ENCODE measurements around the gene CTXN1. TPM values are rescaled to one million over a fixed set of nuclear protein-coding genes. Genes with fewer than 3 reads are reported as not detected.

Gene CTXN1
- total RNA-seq, 3 donors from 2014 or later (not counting 1 experiment from before 2014, with no cell fraction given) = 0.39 TPM; not detected in 2

DNA sequence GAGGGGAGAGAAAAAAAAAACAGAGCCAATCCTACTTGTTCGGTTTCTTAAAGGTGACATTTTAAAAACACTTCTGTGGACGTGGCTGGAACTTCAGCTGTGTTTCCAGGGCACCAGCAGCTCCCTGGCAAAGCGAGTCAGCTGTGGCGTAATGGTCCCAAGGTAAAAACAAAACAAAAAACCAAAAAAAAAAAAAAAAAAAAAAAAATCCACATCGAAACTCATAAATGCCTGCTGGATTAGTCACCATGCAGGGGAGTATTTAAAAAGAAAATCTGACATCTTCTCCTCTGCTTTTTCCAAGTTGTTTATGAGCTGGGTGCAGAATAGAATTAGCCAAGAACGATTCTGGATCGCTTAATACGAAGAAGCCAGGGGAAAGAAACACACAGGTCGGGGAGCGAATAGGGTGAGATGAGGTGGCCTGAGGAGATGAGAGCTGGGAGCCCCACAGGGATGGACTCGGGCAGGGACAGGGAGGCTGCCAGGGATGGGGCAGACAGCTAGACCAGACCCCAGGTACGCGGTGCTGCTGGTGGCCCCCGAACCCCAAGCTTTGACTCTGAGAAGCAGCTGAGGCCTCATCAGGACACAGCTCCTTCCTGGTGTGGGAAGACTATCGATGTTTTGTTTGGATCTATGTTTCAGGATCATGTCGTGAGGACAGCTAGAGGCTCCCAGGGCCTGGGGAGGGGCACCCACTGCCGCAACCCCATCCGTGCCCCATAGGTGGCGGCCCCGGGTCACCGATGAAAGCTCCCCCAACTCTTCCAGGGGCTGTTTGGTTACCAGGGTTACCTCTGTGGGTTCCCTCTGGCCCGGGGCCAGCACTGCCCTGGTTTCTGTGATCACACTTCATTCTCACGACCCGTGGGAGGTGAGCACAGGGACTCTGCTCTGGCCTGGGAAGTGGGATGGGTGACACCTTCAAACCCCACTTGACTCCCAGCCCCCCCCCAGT lies 3.1 kb upstream of the CTXN1 start:
- peak; percentile 49 for TF ChIP-seq CTCF (IDR thresholded peaks at IDR 0.05)
- Histone ChIP-seq H3K36me3 (ENCODE audit: control insufficient read depth, insufficient read depth, low read length) (peaks cover 34% of the 10 kb centered on the region), H3K27me3 (ENCODE audit: control insufficient read depth, insufficient read depth, low read length) (no peaks in the 10 kb centered on the region), H3K27ac (ENCODE audit: low read length) (no peak overlapping the region), H3K4me3 (ENCODE audit: low read length) (no peak overlapping the region), H3K4me1 (ENCODE audit: control insufficient read depth, insufficient read depth, low read length) (peaks cover 20% of the 10 kb centered on the region), H3K9me3 (ENCODE audit: control insufficient read depth, insufficient read depth, low read length) (no peaks in the 10 kb centered on the region)
- intact Hi-C loops (cut with micrococcal nuclease) = loop anchor here (2.0 kb wide), 1 partner anchor 14 kb away; the partner anchor contains the start of gene TIMM44
- Mint-ChIP-seq H3K4me3 (peak overlapping the region; percentile 45), H3K27me3 (ENCODE audit: low read depth in 2 of 2) (no peaks in the 10 kb centered on the region), H3K4me1 (peaks cover 0 to 19% of the 10 kb centered on the region in 2 donors), H3K9me3 (no peaks in the 10 kb centered on the region), H3K27ac (peak overlapping the region; percentile 67 to 80), H3K36me3 (no peaks in the 10 kb centered on the region)
- ATAC-seq = peak; percentile 65 to 67 (median 66)
- peak; percentile 72 to 90 for DNase-seq
- WGBS (ENCODE audit: insufficient coverage) = 63% methylated on average over 23 of the region's 24 CpGs

DNA sequence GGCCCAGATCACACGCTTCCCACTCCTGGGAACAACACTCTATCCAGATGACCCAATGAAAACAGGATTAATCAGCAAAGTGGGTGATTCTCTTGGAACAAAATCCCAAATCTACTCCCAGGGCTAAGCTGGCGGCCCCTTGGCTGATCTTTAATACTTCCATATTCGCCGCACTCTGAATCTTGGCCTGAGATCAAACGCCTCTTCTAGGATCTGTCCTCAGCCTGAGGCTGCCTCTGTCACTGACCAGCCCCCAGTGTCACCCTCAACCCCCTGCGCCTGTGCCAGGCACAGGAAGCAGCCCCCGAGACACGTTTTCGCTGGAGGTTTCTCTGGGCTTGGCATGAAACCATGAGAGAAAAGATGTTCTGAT lies 2.4 kb upstream of the CTXN1 start:
- peaks cover 27% of the 10 kb centered on the region for H3K36me3 ChIP-seq (ENCODE audit: control insufficient read depth, insufficient read depth, low read length)
- H3K27me3 ChIP-seq (ENCODE audit: control insufficient read depth, insufficient read depth, low read length) = no peaks in the 10 kb centered on the region
- H3K4me3 Mint-ChIP-seq = peak overlapping the region; percentile 9
- peak overlapping the region; percentile 67 to 80 for H3K27ac Mint-ChIP-seq
- TF ChIP-seq CTCF (IDR thresholded peaks at IDR 0.05) = no peak
- ATAC-seq = no peak
- peaks cover 0 to 21% of the 10 kb centered on the region in 2 donors for H3K4me1 Mint-ChIP-seq
- no peak for DNase-seq
- H3K4me1 ChIP-seq (ENCODE audit: control insufficient read depth, insufficient read depth, low read length) = peaks cover 20% of the 10 kb centered on the region
- H3K9me3 ChIP-seq (ENCODE audit: control insufficient read depth, insufficient read depth, low read length) = no peaks in the 10 kb centered on the region
- H3K27me3 Mint-ChIP-seq (ENCODE audit: low read depth in 2 of 2) = no peaks in the 10 kb centered on the region
- 92% methylated on average over 9 of the region's 9 CpGs for WGBS (ENCODE audit: insufficient coverage)
- no peaks in the 10 kb centered on the region for H3K9me3 Mint-ChIP-seq
- no peaks in the 10 kb centered on the region for H3K36me3 Mint-ChIP-seq
- H3K27ac ChIP-seq (ENCODE audit: low read length) = no peak overlapping the region
- intact Hi-C loops (cut with micrococcal nuclease) = loop anchor here (2.0 kb wide), 1 partner anchor 14 kb away; the partner anchor contains the start of gene TIMM44
- no peak overlapping the region for H3K4me3 ChIP-seq (ENCODE audit: low read length)

- Histone ChIP-seq H3K4me3 (ENCODE audit: low read length) (no peak overlapping the region), H3K4me1 (ENCODE audit: control insufficient read depth, insufficient read depth, low read length) (peaks cover 20% of the 10 kb centered on the region), H3K36me3 (ENCODE audit: control insufficient read depth, insufficient read depth, low read length) (peaks cover 25% of the 10 kb centered on the region), H3K9me3 (ENCODE audit: control insufficient read depth, insufficient read depth, low read length) (no peaks in the 10 kb centered on the region), H3K27ac (ENCODE audit: low read length) (no peak overlapping the region), H3K27me3 (ENCODE audit: control insufficient read depth, insufficient read depth, low read length) (no peaks in the 10 kb centered on the region)
- H3K36me3 Mint-ChIP-seq = no peaks in the 10 kb centered on the region
- peak overlapping the region; percentile 67 to 80 for H3K27ac Mint-ChIP-seq
- H3K9me3 Mint-ChIP-seq = no peaks in the 10 kb centered on the region
- ATAC-seq (no peak), DNase-seq (no peak)
- intact Hi-C loops (cut with micrococcal nuclease) = loop anchor here (2.0 kb wide), 1 partner anchor 15 kb away; the partner anchor contains the start of gene TIMM44
- 94% methylated on average over 23 of the region's 23 CpGs for WGBS (ENCODE audit: insufficient coverage)
- TF ChIP-seq CTCF (IDR thresholded peaks at IDR 0.05) = no peak
- peak overlapping the region; percentile 9 for H3K4me3 Mint-ChIP-seq
- peaks cover 0 to 25% of the 10 kb centered on the region in 2 donors for H3K4me1 Mint-ChIP-seq
- no peaks in the 10 kb centered on the region for H3K27me3 Mint-ChIP-seq (ENCODE audit: low read depth in 2 of 2)
Measured at GRCh38 chr19:7927605-7928333, 1.8 kb upstream of the CTXN1 start.

Data from natural killer cell (primary cell).